Measurements from ENCODE around the gene CHRNA9. TPM values are rescaled to one million over a fixed set of nuclear protein-coding genes. Genes with fewer than 3 reads are reported as not detected.

Gene CHRNA9
- total RNA-seq, 1 donor from 2014 or later = not detected

GRCh38 chr4:40335525-40335894, 377 bp downstream of the CHRNA9 start:
- Histone ChIP-seq H3K4me1 (no peaks in the 10 kb centered on the region), H3K4me3 (no peak overlapping the region), H3K36me3 (no peaks in the 10 kb centered on the region), H3K27me3 (no peaks in the 10 kb centered on the region), H3K9me3 (no peaks in the 10 kb centered on the region), H3K27ac (no peak overlapping the region)
- intact Hi-C loops (cut with DNase I) = no loop called here
- ATAC-seq (no peak), DNase-seq (no peak)
- TF ChIP-seq CTCF (IDR thresholded peaks at IDR 0.05) = no peak

- H3K27me3 ChIP-seq = no peaks in the 10 kb centered on the region
- no peak for TF ChIP-seq CTCF (IDR thresholded peaks at IDR 0.05)
- H3K27ac ChIP-seq = no peak overlapping the region
- H3K9me3 ChIP-seq = no peaks in the 10 kb centered on the region
- H3K36me3 ChIP-seq = no peaks in the 10 kb centered on the region
- DNase-seq = no peak
- H3K4me3 ChIP-seq = no peak overlapping the region
- no peak for ATAC-seq
- no peaks in the 10 kb centered on the region for H3K4me1 ChIP-seq
- intact Hi-C loops (cut with DNase I) = no loop called here
These were observed 1.9 kb downstream of the CHRNA9 start for GRCh38 chr4:40337051-40337450.

GRCh38 chr4:40337523-40337922, 2.4 kb downstream of the CHRNA9 start:
- H3K4me1 ChIP-seq = no peaks in the 10 kb centered on the region
- intact Hi-C loops (cut with DNase I) = no loop called here
- no peak overlapping the region for H3K4me3 ChIP-seq
- H3K27ac ChIP-seq = no peak overlapping the region
- H3K36me3 ChIP-seq = no peaks in the 10 kb centered on the region
- no peak for DNase-seq
- no peak for TF ChIP-seq CTCF (IDR thresholded peaks at IDR 0.05)
- no peaks in the 10 kb centered on the region for H3K9me3 ChIP-seq
- ATAC-seq = no peak
- H3K27me3 ChIP-seq = no peaks in the 10 kb centered on the region

- TF ChIP-seq CTCF (IDR thresholded peaks at IDR 0.05) = no peak
These were observed 4.9 kb downstream of the CHRNA9 start for GRCh38 chr4:40340030-40340429.

GRCh38 chr4:40347472-40347871, 12.3 kb downstream of the CHRNA9 start:
- no peaks in the 10 kb centered on the region for H3K36me3 ChIP-seq
- TF ChIP-seq CTCF (IDR thresholded peaks at IDR 0.05) = no peak
- ATAC-seq = no peak
- no peak overlapping the region for H3K27ac ChIP-seq
- no peak for DNase-seq
- intact Hi-C loops (cut with DNase I) = no loop called here
- no peaks in the 10 kb centered on the region for H3K4me1 ChIP-seq
- no peaks in the 10 kb centered on the region for H3K27me3 ChIP-seq
- no peaks in the 10 kb centered on the region for H3K9me3 ChIP-seq
- H3K4me3 ChIP-seq = no peak overlapping the region

More at GRCh38 chr4:40340030-40340429, 4.9 kb downstream of the CHRNA9 start:
- H3K4me3 ChIP-seq = no peak overlapping the region
- intact Hi-C loops (cut with DNase I) = no loop called here
- H3K27me3 ChIP-seq = no peaks in the 10 kb centered on the region
- no peaks in the 10 kb centered on the region for H3K4me1 ChIP-seq
- H3K27ac ChIP-seq = no peak overlapping the region
- no peaks in the 10 kb centered on the region for H3K9me3 ChIP-seq
- no peak for ATAC-seq
- DNase-seq = no peak
- no peaks in the 10 kb centered on the region for H3K36me3 ChIP-seq

GRCh38 chr4:40348000-40348399, 12.9 kb downstream of the CHRNA9 start:
- no peaks in the 10 kb centered on the region for H3K27me3 ChIP-seq
- H3K9me3 ChIP-seq = no peaks in the 10 kb centered on the region
- ATAC-seq (peak; percentile 39), DNase-seq (no peak)
- no peak for TF ChIP-seq CTCF (IDR thresholded peaks at IDR 0.05)
- intact Hi-C loops (cut with DNase I) = no loop called here
- H3K4me1 ChIP-seq = no peaks in the 10 kb centered on the region
- no peak overlapping the region for H3K4me3 ChIP-seq
- H3K27ac ChIP-seq = no peak overlapping the region
- H3K36me3 ChIP-seq = no peaks in the 10 kb centered on the region
